IPS DF 4.7 (cell line): ENCODE data around the gene IGF2BP2.
"Not testable (repeated sequence)": the region's sequence is repeated elsewhere in the genome, so short reads cannot be mapped to it uniquely, and the experiment has no call there.

Experiments
- DNase-seq: peaks from one replicate; pipeline ENCODE4 v3.0.0-alpha.2; 2013; ENCODE audit warnings: low spot score; ENCODE audit errors: extremely low read depth

Gene IGF2BP2

DNA sequence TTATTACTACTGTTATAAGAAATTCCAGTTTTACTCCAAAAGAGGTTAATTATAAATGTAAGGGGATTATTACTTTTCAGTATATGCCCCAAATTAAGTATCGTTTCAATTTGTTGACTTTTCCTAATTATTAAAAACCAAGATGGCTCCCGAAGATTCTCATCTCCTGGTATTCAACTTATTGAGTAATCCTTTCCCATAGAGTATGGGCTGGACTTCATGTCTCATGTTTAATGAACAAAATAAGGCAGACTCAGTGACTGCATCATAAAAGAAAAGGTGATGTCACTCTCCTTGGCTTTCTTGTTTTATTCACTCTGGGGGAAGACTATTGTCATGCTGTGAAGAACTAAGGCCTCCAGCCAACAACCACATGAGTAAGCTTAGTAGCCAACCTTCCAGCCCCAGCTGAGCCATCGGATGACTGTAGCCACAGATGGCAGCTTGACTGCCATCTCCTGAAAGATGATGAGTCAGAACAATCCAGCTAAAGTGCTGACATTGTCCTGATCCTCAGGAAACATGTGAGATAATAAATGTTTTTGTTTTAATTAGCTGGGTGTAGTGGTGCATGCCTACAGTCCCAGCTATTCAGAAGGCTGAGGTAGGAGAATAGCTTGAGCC, 17.3 kb downstream of the IGF2BP2 start:
- no peak for DNase-seq

DNA sequence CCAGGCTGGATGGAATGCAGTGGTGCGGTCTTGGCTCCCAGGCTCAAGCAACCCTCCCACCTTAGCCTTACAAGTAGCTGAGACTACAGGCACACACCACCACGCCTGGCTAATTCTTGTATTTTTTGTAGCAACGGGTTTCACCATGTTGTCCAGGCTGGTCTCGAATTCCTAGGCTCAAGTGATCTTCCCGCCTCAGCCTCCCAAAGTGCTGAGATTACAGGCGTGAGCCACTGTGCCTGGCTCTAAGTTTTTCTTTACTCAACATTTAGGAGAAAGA, 26.1 kb downstream of the IGF2BP2 start:
- not testable (repeated sequence) for DNase-seq

DNA sequence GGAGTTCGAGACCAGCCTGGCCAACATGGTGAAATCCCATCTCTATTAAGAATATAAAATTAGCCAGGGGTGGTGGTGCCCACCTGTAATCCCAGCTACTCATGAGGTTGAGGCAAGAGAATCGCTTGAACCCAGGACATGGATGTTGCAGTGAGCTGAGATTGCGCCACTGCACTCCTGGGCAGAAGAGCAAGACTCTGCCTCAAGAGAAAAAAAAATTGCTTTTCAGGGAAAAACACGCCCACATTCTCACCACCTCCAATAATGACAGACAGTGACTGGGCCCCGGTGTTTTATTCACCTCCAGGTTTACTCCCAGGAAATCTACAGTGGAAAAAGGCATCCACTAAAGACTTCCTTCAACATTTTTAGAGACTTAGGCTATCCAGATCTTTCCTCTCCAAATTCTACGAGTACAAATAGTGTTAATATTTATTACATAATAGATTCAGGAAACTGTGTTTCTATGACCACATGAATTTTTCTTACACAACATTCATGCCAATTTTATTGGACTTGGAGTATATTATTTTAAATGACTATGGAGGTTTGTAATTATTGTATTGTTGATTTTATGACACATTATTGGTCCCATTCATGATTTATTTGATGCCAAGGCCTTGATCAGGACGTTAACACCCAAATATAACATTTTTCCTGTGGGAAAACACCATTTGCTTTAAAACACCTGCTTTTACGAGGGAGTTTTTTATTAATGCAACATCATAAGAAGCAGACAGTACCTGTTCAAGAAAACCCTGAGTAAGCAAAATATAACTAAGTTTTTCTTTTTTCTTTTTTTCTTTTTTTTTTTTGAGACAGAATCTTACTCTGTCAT, 26.6 kb downstream of the IGF2BP2 start:
- no peak for DNase-seq

DNA sequence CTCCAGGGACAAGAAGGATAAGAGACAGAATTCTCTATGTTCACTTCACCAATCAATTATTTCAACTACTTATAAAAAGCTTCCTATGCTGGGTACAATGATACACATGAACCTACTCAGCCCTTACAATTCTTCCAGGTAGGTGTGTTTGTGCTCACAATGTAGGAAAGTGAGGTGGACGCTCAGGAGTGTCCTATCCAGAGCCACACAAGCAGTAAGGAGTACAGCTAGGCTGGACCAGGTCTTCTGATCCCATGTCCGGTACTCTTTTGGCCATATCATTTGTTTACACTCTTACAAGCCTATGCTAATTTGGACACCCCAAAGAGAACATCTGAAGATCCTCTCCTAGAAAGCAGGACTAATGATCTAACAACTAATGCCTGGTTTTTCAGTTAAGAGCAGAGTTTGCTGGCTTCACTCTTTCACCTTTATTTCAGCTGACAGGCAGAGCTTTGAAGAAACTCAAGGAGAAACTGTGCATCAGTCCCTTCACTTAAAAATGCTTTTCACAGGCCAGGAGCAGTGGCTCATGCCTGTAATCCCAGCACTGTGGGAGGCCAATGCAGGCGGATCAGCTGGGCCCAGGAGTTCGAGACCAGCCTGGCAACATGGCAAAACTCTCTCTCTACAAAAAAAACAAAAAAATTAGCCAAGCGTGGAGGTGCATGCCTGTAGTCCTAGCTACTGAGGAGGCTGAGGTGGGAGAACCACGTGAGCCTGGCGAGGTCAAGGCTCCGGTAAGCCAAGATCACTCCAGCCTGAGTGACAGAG, 27.5 kb downstream of the IGF2BP2 start:
- DNase-seq, result no peak

DNA sequence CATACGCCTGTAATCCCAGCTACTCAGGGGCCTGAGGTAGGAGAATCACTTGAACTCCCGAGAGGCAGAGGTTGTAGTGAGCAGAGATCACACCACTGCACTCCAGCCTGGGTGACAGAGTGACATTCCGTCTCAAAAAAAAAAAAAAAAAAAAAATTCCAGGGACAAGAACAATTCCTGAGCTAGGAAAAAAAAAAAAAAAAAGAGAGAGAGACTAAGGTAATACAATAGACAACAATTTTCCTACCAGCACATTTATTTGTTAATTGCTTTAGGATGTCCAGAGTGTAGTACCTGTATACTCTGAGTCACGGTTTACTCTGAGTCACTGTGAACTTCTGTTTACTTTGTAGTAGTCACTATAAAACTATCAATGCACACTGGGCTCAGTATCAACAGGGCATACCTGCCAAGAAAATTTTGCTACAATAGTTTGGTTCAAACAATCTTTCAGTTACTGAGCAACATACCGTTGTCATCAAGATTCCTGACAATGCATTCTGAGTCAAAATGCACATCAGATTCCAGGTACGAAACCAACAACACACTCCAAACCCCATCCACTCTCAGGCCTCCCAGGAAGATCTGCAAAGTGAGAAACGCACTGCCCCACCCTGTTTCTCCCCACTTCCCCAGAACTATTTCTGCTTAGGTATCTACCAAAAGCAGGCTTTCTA, 28.3 kb downstream of the IGF2BP2 start:
- DNase-seq, result no peak

DNA sequence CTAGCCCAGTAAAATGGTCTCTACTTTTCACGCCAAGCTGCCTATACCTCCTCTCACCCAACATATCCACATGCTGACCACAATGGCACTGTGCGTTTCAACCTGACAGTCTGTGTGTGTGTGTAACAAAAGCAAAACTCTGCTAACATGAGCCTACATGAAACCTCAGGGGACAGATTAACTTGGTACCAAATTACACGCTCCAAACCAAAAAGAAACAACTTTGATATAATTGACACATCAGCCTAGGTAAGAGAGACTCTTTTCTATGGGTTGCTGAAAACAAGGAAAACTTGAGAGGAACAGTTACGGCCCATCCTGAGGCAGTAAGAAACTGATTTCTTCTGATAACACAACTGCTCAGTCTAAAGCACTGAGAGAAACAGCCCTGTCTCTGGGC, 31.5 kb downstream of the IGF2BP2 start:
- no peak for DNase-seq

DNA sequence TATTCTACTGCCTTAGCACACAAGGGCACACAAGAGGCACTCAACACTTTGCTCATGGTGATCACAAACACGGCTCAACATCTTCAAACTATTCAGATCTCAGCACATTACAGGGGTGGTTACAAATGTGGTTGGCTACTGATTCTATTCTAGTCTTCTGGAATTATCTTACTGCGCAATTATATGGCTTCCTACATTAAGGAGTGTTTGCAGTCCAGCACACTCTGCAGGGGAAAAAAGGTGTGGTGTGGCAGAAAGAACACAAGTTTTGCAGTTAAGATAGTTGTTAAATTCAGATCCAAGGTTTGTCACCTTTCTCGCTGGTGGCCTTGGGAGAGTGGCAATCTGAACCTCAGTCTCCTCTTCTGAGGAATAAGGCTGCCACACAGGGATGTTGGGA, 31.9 kb downstream of the IGF2BP2 start:
- DNase-seq, result no peak

DNA sequence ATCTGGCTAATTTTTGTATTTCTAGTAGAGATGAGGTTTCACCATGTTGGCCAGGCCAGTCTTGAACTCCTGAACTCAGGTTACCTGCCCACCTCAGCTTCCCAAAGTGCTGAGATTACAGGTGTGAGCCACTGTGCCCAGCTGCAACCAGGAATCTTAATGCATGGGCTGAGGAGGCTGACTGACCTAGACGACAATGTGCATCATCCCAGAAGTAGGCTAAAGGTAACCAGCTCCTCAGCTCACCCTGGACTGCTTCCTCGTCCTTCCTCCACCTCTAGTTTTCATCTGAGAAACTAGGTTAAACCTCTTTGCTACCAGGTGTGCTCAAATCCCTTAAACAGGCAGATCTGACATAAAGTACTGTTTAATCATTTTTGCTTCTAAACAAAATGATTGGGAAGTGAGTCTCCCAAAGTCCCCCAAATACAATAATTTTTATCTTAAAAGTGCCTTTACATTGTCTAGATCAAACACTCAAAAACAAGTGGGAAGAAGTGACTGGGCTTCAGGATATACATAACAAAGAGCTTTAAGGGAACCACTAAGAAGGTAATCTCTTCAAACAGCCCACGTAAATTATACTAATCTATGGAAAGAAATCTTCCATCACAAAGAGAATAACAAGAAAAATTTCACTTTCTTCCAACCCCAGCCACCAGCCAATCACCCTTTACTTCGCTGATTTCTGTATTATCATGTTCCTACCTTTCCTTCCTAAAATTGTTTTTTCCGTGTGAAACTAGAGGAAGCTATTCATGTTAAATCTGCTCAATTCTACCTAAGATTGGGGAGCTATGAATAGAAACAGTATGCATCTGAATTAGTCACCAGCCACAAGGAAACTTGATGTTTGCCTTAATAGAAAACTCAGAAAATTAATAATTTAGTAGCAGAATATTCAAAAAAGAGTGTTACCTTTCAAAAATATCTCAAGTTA, 34.7 kb downstream of the IGF2BP2 start:
- DNase-seq, result no peak

DNA sequence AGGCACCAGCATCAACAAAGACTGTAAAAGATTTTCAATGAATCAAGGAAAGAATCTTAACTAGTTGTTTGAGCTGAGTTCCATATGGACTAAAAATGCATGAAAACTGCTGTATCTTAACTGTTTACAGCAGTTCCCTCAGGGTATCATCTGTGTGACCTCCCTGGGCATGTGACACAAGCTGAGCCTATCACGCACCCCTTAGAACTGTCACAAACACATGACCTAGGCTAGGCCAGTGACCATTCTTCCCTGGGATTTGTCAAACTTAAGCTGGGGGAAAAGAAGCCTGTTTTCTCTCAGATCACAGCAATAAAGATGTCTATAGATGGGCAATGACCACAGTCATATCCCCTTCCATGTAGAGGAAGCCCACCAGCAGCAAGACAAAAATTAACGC, 35.7 kb downstream of the IGF2BP2 start:
- no peak for DNase-seq

DNA sequence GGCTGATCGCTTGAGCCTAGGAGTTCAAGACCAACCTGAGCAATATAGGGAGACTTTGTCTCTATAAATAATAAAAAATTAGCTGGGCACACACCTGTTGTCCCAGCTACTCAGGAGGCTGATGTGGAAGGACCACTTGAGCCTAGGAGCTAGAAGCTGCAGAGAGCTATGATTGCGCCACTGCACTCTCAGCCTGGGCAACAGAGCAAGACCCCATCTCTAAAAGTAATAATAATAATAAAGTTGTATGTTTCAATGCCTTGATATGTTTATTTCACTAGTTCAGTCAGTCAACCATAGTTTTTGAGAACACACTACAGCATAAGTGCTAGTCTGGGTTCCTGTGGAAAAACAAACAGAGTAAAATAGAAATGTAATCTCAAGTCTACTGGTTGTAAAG, 36.5 kb downstream of the IGF2BP2 start:
- no peak for DNase-seq

DNA sequence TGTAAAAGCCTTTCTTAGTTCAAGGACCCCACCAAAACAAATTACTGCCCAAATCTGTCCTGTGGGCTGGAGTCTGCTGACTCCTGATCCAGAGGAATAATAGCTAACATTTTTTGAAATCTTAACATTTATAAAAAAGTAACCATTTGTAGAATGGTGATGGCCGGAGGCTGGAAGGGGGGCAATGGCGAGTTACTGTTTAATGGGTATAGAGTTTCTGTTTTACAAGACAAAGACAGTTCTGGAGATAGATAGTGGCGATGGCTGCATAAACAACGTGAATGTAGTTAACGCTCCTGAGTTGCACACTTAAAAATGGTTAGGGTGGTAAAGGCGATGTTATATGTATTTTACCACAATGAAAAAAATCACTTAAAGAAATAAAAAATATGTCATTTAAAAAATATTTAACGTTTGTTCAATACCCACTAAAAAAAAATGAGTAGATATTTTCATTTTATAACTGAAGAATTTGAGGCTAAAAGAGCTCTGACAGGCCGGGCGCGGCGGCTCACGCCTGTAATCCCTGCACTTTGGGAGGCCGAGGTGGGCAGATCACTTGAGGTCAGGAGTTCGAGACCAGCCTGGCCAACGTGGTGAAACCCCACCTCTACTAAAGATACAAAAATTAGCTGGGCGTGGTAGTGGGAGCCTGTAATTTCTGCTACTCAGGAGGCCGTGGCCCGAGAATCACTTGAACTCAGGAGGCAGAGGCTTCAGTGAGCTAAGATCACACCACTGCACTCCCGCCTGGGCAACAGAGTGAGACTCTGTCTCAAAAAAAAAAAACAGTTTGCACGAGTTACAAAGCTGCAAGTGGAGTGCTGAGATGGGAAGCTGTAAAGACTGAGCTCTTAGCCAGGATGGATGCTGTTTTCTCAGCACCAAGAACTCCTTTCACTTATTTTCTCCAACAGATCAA, 37.6 kb downstream of the IGF2BP2 start:
- DNase-seq, result no peak

DNA sequence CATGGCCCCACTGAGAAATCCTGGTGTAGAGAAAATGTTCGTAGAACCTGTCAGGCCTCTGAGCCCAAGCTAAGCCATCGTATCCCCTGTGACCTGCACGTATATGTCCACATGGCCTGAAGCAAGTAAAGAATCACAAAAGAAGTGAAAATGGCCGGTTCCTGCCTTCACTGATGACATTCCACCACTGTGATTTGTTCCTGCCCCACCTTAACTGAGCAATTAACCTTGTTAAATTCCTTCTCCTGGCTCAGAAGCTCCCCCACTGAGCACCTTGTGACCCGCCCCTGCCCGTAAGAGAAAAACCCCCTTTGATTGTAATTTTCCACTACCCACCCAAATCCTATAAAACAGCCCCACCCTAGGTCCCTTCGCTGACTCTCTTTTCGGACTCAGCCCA, 38.6 kb downstream of the IGF2BP2 start:
- not testable (repeated sequence) for DNase-seq

DNA sequence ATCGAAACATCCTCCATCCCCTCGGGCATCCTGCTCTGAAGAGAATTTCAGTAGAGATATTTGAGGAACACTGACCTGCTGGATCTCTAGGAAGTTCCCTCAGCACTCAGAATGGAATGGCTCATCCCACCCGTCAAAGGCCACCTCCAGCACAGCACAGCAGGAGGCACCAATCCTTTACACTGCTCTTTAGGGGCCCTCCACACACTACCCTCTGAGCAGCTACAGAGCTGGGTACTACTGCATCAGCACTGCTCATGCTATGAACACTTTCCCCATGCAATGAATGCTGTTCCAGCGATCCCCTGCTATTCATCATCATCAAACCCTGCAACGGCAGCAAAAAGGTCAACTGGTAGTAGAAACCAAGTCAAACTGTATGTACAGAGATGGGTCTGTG, 40.5 kb downstream of the IGF2BP2 start:
- DNase-seq, result no peak

DNA sequence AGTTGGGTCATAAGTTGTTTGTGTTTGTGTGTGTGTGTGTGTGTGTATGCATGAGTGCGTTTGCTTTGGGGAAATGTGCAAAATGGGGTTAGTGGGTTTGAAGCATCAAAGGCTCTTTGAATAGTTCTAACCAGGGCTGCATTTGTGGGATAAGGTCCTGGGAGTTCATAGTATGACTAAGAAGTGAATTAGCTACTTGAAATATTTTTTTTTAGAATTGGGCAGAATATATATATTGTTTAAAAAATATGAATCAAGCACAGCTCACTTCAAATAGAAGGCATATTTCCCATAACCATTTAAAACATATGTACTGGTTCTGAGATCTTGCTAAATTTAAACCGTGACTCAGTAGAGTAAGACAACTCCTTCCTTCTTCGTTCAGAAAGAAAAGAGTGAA, 43.1 kb downstream of the IGF2BP2 start:
- no peak for DNase-seq

DNA sequence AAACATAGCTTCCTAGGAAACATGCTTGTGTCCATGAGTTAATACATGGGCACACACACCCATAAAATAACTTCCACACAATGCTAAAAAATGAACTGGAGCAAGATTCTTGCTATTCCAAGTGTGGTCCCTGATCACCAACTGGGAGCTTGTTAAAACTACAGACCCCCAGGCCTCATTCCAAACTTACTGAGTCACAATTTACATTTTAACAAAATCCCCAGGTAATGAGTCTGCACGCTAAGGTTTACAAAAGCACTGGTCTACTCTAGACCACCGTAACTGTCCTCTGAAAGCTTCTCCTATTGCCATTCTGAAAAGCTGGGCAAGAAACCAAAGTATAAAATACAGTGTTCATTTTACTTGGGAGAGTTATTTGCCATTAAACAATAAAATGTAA, 45.4 kb downstream of the IGF2BP2 start:
- DNase-seq, result no peak

DNA sequence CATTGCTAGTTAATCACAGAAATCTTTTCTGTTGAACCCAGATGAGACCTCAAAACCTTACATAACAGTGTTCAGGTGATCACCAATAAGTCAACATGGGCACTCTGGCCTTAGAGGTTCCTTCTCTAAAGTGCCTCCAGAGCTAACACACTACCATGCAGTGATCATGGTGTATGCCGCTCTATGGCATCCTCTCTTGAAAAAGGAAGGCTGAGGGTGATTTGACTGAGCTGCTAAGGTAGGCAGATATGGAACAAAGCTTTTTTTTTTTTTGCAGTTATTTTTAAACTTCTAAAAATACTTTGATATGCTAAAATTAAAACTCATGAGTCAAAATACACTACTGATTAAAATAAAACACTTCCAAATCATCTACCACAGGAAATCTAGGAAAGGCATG, 46.0 kb downstream of the IGF2BP2 start:
- DNase-seq, result no peak

DNA sequence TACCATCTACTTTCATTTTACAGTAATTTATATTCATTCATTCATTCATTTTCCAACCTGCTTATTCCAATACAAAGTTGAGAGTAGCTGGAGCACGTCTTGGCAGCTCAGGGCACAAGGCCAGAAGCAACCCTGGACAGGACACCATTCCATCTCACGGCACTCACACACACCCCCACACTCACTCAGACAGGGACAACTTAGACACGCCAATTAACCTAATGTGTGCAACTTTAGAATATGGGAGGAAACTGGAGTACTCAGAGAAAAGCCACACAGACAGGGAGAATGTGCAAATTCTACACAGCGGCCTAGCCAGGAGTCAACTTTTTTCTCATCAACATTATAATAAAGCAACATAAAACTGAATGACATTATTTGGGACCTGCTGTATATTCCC, 46.7 kb downstream of the IGF2BP2 start:
- DNase-seq, result no peak

DNA sequence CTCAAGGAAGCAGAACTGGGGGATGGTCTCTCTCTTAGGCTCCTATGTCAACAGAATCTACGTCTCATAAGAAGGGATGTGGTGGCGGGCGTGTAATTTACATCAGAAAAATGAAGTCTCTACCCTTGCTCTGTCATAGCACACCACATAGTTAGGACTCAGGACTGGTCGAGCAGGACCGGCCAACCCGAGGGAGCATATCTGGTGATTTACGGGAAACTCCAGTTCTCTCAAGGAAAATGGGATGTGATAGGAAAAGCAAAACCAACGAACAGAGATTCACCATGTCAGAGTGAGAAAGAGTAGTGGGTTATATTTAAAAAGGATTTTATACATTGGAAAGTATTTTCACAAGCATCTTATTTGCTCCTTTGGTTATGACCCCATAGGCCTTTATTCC, 54.7 kb downstream of the IGF2BP2 start:
- DNase-seq, result no peak

DNA sequence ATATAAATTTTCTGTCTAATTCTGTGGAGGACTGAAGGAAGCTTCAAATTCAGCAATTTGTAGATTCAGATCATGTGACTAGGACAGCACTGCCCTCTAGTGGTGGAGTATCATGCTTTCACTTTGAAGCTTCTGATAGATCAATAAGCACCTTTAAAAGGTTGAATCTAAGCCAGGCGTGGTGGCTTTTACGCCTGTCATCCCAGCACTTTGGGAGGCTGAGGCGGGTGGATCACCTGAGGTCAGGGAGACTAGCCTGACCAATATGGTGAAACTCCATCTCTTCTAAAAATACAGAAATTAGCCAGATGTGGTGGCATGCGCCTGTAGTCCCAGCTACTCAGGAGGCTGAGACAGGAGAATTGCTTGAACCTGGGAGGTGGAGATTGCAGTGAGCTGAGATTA, 56.3 kb downstream of the IGF2BP2 start:
- DNase-seq, result peak; percentile 78
